Measurements from ENCODE around the gene VEGFC. TPM values are rescaled to one million over a fixed set of nuclear protein-coding genes. Genes with fewer than 3 reads are reported as not detected.

The VEGFC gene
- total and polyA plus RNA-seq, 2 donors (not counting 1 experiment from before 2014, with no cell fraction given): not detected

DNA sequence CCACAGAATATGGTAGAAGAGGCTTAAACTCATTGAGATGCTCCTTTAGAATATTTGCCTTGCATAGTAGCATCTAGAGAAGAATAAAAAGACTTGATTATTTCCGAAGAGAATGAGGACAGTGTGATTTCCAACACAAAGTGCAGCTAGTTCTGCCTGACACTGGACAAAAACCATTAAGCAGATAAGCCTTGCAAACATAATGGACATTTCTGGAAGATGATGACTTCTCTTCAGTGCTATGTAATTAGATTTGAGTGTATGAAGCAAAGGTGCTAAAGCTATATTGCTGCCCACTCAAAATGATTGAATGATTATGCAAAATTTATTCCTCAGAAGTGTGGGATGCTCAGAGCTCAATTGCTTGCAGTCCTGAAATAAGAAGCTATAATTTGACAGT is 156.4 kb downstream of the VEGFC start:
- Mint-ChIP-seq H3K4me3 (no peak overlapping the region), H3K9me3 (ENCODE audit: insufficient read depth) (peaks cover 5% of the 10 kb centered on the region), H3K27ac (no peak overlapping the region), H3K4me1 (no peaks in the 10 kb centered on the region), H3K27me3 (no peaks in the 10 kb centered on the region)
- no peak overlapping the region for H3K4me2 ChIP-seq (replicated peaks; ENCODE audit: low read depth, low read length, poor library complexity, severe bottlenecking)
- intact Hi-C loops (cut with micrococcal nuclease): no loop called here
- DNase-seq (no peak), ATAC-seq (ENCODE audit: low read depth) (no peak)
- no peak for TF ChIP-seq EZH2 (IDR thresholded peaks at IDR 0.05; ENCODE audit: borderline replicate concordance, insufficient read depth, low read depth, low read length, poor library complexity, severe bottlenecking)
- TF ChIP-seq, protein P1, sequence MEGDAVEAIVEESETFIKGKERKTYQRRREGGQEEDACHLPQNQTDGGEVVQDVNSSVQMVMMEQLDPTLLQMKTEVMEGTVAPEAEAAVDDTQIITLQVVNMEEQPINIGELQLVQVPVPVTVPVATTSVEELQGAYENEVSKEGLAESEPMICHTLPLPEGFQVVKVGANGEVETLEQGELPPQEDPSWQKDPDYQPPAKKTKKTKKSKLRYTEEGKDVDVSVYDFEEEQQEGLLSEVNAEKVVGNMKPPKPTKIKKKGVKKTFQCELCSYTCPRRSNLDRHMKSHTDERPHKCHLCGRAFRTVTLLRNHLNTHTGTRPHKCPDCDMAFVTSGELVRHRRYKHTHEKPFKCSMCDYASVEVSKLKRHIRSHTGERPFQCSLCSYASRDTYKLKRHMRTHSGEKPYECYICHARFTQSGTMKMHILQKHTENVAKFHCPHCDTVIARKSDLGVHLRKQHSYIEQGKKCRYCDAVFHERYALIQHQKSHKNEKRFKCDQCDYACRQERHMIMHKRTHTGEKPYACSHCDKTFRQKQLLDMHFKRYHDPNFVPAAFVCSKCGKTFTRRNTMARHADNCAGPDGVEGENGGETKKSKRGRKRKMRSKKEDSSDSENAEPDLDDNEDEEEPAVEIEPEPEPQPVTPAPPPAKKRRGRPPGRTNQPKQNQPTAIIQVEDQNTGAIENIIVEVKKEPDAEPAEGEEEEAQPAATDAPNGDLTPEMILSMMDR (IDR thresholded peaks at IDR 0.05): no peak
- H3K4me1 ChIP-seq (ENCODE audit: control insufficient read depth in 2 of 2, insufficient read depth in 2 of 2, low read length in 2 of 2): no peaks in the 10 kb centered on the region
- H4K20me1 ChIP-seq (ENCODE audit: control insufficient read depth, insufficient read depth, low read length, poor library complexity, severe bottlenecking): no peaks in the 10 kb centered on the region
- no peak overlapping the region for H3K27ac ChIP-seq (ENCODE audit: low read length in 2 of 2)
- H3K79me2 ChIP-seq (ENCODE audit: control insufficient read depth, insufficient read depth, low read length): no peaks in the 10 kb centered on the region
- H3K27me3 ChIP-seq (replicated peaks in 1 of 4; ENCODE audit: control extremely low read depth in 1 of 4, control insufficient read depth in 3 of 4, insufficient read depth in 4 of 4, low read length in 3 of 4): no peaks in the 10 kb centered on the region
- WGBS (ENCODE audit: insufficient coverage): 100% methylated on average over 1 of the region's 1 CpG
- no peak overlapping the region for H3K4me3 ChIP-seq (ENCODE audit: control extremely low read depth in 1 of 5, extremely low read depth in 1 of 5, insufficient read depth in 1 of 5, low read depth in 2 of 5, low read length in 4 of 5)
- ChIA-PET CTCF (no interaction called here), POLR2A (no interaction called here)
- H3K36me3 ChIP-seq (replicated peaks in 1 of 2; ENCODE audit: control extremely low read depth in 1 of 2, control insufficient read depth in 1 of 2, extremely low read depth in 1 of 2, insufficient read depth in 2 of 2, low read length in 1 of 2): no peaks in the 10 kb centered on the region
- no peaks in the 10 kb centered on the region for H3K9me3 ChIP-seq (ENCODE audit: control extremely low read depth in 1 of 3, control insufficient read depth in 2 of 3, insufficient read depth in 1 of 3, low read length in 2 of 3)
- no peak overlapping the region for H3K9ac ChIP-seq (ENCODE audit: low read length)
- no peak overlapping the region for H2AFZ ChIP-seq (ENCODE audit: insufficient read depth, low read depth, low read length, poor library complexity, severe bottlenecking)

DNA sequence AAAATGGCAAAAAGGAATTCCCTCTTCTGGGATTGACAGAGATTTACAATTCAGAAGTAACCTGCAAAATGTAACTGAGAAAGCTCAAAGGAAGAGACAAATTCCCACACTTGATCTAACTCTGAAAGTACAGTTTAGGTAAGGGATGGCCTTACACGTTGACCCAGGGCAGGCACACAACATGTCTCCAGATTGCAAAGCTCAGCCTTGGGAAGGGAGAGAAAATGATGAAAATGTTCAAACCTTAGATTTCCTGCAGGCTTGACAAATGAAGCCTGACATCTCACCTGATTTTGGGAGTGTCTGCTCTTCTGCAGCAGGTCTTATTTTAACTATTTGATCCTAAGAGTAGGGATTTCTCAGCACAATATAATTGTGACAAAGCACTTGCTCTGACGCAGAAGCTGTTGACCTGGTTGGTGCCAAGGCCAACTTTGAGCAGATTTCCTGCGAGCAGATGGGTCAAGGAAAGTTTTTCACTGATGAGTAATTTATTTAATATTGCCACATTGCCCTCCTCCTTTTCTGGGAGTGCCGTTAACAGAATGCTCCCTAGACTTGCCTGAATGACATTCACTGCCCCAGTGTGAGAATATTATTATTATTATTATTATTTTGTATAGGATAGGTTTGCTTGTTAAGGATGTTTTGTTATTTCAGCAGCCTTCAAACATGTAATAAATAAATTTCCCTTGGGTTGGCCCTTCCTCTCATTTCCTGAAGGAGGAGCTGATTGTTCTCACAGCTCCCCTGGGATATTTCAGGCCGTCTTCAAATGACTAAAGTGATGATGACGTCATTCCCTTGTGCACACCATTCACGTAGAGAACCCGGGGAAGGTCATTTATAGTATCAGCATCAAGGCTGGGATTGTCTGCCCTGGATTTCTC is 157.1 kb downstream of the VEGFC start:
- ChIA-PET CTCF (no interaction called here), POLR2A (no interaction called here)
- H3K4me1 ChIP-seq (ENCODE audit: control insufficient read depth in 2 of 2, insufficient read depth in 2 of 2, low read length in 2 of 2): no peaks in the 10 kb centered on the region
- H4K20me1 ChIP-seq (ENCODE audit: control insufficient read depth, insufficient read depth, low read length, poor library complexity, severe bottlenecking): no peaks in the 10 kb centered on the region
- no peak overlapping the region for H3K9ac ChIP-seq (ENCODE audit: low read length)
- H3K9me3 ChIP-seq (ENCODE audit: control extremely low read depth in 1 of 3, control insufficient read depth in 2 of 3, insufficient read depth in 1 of 3, low read length in 2 of 3): no peaks in the 10 kb centered on the region
- H3K4me2 ChIP-seq (replicated peaks; ENCODE audit: low read depth, low read length, poor library complexity, severe bottlenecking): no peak overlapping the region
- no peak overlapping the region for H2AFZ ChIP-seq (ENCODE audit: insufficient read depth, low read depth, low read length, poor library complexity, severe bottlenecking)
- WGBS (ENCODE audit: insufficient coverage): 51% methylated on average over 4 of the region's 8 CpGs
- Mint-ChIP-seq H3K27me3 (no peaks in the 10 kb centered on the region), H3K4me1 (no peaks in the 10 kb centered on the region), H3K9me3 (ENCODE audit: insufficient read depth) (peaks cover 5% of the 10 kb centered on the region), H3K27ac (no peak overlapping the region), H3K4me3 (no peak overlapping the region)
- DNase-seq (no peak), ATAC-seq (ENCODE audit: low read depth) (no peak)
- intact Hi-C loops (cut with micrococcal nuclease): no loop called here
- H3K27ac ChIP-seq (ENCODE audit: low read length in 2 of 2): no peak overlapping the region
- no peak overlapping the region for H3K4me3 ChIP-seq (ENCODE audit: control extremely low read depth in 1 of 5, extremely low read depth in 1 of 5, insufficient read depth in 1 of 5, low read depth in 2 of 5, low read length in 4 of 5)
- no peaks in the 10 kb centered on the region for H3K27me3 ChIP-seq (replicated peaks in 1 of 4; ENCODE audit: control extremely low read depth in 1 of 4, control insufficient read depth in 3 of 4, insufficient read depth in 4 of 4, low read length in 3 of 4)
- H3K79me2 ChIP-seq (ENCODE audit: control insufficient read depth, insufficient read depth, low read length): no peaks in the 10 kb centered on the region
- no peaks in the 10 kb centered on the region for H3K36me3 ChIP-seq (replicated peaks in 1 of 2; ENCODE audit: control extremely low read depth in 1 of 2, control insufficient read depth in 1 of 2, extremely low read depth in 1 of 2, insufficient read depth in 2 of 2, low read length in 1 of 2)
- TF ChIP-seq, protein P1 (IDR thresholded peaks at IDR 0.05): no peak
- no peak for TF ChIP-seq EZH2 (IDR thresholded peaks at IDR 0.05; ENCODE audit: borderline replicate concordance, insufficient read depth, low read depth, low read length, poor library complexity, severe bottlenecking)

Data from B cell (primary cell).